GM04504 (cell line): ENCODE results near the gene GULP1.
A peak's percentile ranks its signal among the peaks of the same experiment; 100 is the strongest.

ENCODE experiments used
- DNase-seq: peaks from one replicate; pipeline ENCODE4 v3.0.0-alpha.2; 2012; ENCODE audit warnings: low read depth

The GULP1 gene

GRCh38 chr2:188473306-188473705, 181.6 kb downstream of the GULP1 start:
- no peak for DNase-seq

- no peak for DNase-seq
Observed at GRCh38 chr2:188474316-188474715, 182.6 kb downstream of the GULP1 start.

GRCh38 chr2:188475945-188476344, 184.3 kb downstream of the GULP1 start:
- DNase-seq = peak; percentile 17

GRCh38 chr2:188477564-188478103, 186.0 kb downstream of the GULP1 start:
- no peak for DNase-seq

- no peak for DNase-seq
Observed at GRCh38 chr2:188478724-188479123, 187.1 kb downstream of the GULP1 start.

GRCh38 chr2:188481474-188481873, 189.8 kb downstream of the GULP1 start:
- no peak for DNase-seq

GRCh38 chr2:188485496-188485895, 193.8 kb downstream of the GULP1 start:
- DNase-seq = no peak

GRCh38 chr2:188492751-188493150, 201.1 kb downstream of the GULP1 start:
- no peak for DNase-seq

GRCh38 chr2:188494906-188495305, 203.2 kb downstream of the GULP1 start:
- no peak for DNase-seq

GRCh38 chr2:188495969-188496431, 204.3 kb downstream of the GULP1 start:
- peak; percentile 32 for DNase-seq

- DNase-seq = no peak
Observed at GRCh38 chr2:188497726-188498125, 206.1 kb downstream of the GULP1 start.

- no peak for DNase-seq
Observed at GRCh38 chr2:188503975-188504374, 212.3 kb downstream of the GULP1 start.

- DNase-seq = no peak
Observed at GRCh38 chr2:188506843-188507242, 215.2 kb downstream of the GULP1 start.

GRCh38 chr2:188511346-188511745, 219.7 kb downstream of the GULP1 start:
- DNase-seq = no peak

GRCh38 chr2:188512456-188512855, 220.8 kb downstream of the GULP1 start:
- DNase-seq = no peak

- DNase-seq = no peak
Observed at GRCh38 chr2:188515918-188516317, 224.2 kb downstream of the GULP1 start.

GRCh38 chr2:188517549-188518215, 226.0 kb downstream of the GULP1 start:
- DNase-seq = no peak

- DNase-seq = no peak
Observed at GRCh38 chr2:188518381-188518780, 226.7 kb downstream of the GULP1 start.

- DNase-seq = no peak
Observed at GRCh38 chr2:188519136-188519535, 227.5 kb downstream of the GULP1 start.

GRCh38 chr2:188522517-188522916, 230.8 kb downstream of the GULP1 start:
- no peak for DNase-seq

GRCh38 chr2:188523919-188524318, 232.2 kb downstream of the GULP1 start:
- no peak for DNase-seq

GRCh38 chr2:188524519-188525113, 232.9 kb downstream of the GULP1 start:
- peak; percentile 38 for DNase-seq

- DNase-seq = no peak
Observed at GRCh38 chr2:188526701-188527100, 235.0 kb downstream of the GULP1 start.

GRCh38 chr2:188527141-188527540, 235.5 kb downstream of the GULP1 start:
- no peak for DNase-seq
